Stimulated activated CD8-positive, alpha-beta memory T cell treated with anti-CD3 and anti-CD28 coated beads, Interleukin-15, amount 100 ng/mL, for 1 hour (primary cell): ENCODE data around the gene ADAMTS9.

Experiments used
- DNase-seq: peaks from one replicate; pipeline ENCODE4 v3.0.0-alpha.2; 2020; ENCODE audit warnings: low read depth

ADAMTS9 gene

DNA sequence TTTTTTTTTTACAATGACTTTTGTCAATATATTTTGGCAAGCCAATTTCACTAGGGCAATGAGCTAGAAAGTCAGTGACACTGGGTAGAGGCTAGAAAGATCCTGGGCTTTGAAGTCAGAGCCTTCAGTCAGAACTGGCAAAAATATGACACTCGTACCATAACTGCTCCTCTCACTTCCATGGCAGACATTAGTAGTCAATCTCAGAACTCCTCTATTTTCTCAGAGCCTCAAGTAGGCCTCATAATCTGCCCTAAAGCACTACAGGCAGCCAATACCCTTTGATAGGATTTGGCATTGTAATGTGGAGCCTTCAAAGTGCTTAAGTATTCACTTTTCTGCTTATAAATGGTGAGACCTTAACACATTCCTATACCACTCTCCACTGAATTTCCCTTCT lies 67.8 kb downstream of the ADAMTS9 start:
- no peak for DNase-seq

DNA sequence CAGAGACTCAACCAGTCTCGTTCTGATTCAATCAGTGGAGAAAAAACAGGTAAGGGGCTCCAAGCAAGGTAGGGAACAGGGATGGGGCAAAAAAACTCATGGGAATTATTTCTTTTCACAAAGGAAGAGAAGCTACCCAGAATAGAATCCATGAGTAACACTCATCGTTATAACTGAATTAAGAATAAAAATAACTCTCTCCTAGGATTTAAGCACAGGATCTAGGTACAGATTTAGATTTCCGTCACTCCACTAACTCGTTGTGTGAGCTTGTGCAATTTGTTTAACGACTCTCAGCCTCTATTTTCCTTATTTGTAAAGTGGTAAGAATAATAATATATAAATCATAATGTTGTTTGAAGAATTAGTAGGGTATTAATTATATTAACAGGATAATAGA lies 68.6 kb downstream of the ADAMTS9 start:
- no peak for DNase-seq

DNA sequence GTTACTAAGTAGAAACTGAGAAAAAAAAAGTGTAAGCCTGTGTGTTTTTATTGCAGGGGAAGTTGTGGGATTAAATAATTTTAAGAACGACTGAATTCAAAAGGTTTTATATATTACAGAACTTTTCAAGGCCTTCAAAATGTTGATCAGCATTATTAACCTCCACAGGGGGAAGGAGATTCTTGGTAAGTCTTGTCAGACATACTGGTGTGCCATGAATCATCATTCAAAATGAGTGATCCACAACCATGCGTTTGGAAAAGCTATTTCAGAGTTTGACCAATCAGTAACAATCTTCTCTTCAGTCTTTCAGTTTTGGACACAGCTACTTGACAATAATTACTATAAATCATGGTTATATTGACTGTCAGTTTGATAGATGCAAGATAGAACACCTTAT lies 70.2 kb downstream of the ADAMTS9 start:
- DNase-seq: no peak

DNA sequence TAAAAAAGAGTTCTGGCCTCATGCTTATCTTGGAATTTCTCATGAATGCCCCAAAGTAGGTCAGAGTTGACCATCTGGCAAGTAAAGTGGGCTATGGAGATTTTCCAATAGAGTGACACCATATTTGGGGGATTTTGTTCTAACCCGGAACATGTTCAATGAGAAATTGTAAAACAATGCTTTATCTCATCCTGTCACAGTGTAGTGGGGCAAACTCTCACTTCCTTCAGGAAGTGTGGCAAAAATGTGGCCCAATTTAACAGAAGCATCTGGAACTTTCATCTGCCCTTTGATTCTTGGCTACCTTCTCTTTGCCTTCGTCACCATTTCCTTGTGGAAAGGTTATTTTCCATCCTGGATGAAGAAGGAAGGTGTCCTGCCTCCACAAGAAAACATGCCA lies 70.8 kb downstream of the ADAMTS9 start:
- no peak for DNase-seq

DNA sequence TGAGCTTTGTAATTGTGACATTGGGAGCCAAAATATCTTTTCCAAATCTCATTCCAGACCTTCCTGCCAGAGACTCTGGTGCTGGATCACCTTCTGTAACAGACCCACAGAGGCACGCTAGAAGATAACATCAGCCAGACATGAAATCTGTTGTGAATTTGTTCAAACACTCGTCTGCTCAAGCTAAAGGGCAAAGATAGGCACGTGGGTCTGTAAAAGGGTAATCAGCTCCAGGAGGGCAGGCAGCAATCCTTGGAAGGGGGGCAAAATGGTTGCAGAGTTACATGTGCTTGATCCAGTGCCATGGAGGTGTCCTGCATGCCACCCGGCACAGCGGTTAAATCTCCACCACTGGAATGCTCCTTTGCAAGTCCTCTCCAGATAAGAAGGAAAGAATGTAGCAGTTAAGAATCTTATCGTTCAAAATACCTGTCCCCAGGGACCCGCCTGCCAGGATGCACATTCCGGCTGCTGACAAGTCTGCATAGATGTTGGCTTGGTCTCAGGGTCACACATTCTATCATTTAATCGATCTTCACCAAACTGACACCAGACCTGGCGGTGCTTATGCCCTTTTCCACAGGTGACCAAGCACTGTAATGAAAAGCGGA lies 74.8 kb downstream of the ADAMTS9 start:
- DNase-seq: no peak

DNA sequence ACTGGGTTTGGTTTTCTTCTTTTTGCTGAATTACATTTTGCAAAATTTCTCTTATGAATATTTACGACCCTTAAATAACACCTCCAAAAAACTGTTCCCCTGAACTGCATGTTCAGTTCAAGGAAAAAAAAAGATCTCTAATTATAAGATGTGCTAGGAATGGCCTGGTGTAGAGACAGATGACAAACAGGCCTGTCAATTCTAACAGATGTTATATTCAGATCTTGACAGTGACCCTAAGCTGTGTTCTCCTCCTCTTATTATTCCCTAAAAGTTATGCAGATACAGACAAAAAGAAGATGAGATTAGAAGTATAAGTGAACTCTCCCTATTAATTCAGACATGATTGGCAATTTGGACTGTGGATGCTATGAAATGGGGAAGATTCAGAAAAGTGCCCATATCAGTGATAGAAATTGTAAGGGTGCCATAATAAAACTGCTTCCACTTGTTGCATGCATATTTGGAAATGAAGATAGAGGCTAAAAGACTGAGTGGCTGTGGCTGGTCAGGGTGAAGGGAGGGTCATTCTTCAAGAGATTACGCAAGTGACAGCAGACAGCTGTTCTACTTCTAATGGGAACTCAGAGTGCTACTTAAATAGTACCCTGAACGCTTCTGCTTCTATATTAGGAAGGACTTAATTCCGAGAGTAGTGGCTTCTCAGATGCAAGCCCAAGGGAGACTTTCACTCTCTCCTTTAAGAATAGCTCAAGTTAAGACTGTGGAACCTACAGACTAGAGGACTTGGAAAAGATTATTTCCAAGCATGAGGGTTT lies 75.5 kb downstream of the ADAMTS9 start:
- no peak for DNase-seq

- DNase-seq: no peak
These were observed 79.1 kb downstream of the ADAMTS9 start for GRCh38 chr3:64608741-64609140.

DNA sequence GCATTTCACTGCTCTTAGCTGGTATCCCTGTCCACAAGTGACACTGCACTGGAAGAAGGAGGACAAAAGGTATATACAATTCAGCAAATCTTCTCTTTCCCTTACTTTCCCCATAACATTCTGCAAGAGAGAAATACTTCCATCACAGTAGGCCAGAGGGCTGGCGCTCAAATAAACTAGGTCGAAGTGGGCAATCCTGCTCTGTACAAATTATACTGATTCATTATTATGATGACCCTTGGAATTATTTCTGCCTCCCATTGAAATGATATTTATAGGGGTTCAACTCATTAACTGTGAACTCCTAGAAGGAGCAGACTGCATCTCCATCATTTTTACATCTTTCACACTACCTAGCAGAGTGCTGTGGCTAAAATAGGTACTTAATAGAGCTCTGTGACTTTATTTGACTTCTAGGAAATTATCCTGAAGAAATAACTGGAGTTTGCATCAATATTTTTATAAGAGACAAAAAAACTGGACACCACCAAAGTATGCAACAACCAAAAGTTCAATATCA lies 80.7 kb downstream of the ADAMTS9 start:
- no peak for DNase-seq

DNA sequence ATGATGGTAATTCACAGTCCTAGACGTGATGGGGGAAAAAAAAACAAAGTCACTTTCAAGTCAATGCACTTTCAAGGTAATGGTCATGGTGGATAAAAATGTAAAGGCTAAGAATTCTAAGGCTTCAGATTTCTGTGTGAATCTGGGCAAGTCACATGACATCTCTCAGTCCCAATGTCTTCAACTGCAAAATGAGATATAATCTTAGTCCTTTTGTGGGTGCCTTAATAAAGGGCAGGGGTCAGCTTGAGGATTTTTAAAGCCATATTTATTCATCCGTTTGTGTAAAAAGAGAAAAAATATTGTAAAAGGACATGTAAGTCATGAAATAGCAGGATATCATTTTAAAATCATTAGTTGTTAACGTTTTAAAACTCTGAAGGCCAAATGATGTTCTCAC lies 83.5 kb downstream of the ADAMTS9 start:
- DNase-seq: no peak

- DNase-seq: no peak
These were observed 86.0 kb downstream of the ADAMTS9 start for GRCh38 chr3:64601824-64602223.

DNA sequence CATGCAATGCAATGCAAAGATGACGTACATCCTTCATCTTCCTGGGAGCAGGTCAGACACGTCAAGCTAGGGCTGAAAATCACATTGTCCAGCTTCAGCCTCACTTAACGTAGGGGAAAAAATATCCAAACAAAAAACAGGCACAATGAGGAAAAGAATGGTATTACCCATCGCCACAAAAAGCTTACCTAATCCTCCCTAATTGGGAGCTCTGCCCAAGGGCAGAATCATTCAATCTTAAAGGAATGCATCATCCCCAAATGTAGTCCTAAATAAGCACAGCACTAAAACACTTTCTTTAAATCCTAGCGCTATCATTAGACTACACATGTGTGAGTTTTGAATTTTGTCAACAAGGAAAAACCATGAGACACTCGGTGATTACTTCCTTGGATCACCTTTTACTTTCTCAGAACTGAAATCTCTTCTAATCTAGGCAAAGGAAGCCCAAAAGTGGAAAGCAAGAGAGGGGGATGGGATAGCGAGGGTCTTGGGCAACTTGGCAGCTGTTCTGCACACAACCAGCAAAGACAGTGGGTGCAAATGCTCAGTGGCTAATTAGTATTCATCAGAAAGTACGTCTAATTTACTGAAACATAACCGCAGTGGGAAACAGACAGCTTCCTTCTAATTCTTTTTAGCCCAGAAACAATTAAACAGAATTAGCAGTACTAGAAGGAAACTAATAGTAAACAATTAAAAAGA lies 87.4 kb downstream of the ADAMTS9 start:
- no peak for DNase-seq

DNA sequence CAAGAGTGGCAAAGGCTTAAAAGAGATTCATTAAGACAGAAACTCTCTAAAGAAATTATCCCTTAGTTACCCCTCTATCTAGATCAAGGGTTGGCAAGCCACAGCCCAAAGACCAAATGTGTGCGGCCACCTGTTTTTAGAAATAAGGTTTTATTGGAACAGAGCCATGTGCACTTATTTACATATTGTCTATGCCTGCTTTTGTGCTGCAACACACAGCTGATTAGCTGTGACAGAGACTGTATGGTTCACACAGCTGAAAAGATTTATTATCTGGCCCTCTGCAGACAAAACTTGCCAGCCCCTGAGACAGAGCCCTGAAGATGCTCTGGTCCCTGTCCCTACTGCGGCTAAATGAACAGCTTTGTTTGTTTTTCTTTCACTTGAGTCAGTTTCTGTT lies 88.1 kb downstream of the ADAMTS9 start:
- no peak for DNase-seq

DNA sequence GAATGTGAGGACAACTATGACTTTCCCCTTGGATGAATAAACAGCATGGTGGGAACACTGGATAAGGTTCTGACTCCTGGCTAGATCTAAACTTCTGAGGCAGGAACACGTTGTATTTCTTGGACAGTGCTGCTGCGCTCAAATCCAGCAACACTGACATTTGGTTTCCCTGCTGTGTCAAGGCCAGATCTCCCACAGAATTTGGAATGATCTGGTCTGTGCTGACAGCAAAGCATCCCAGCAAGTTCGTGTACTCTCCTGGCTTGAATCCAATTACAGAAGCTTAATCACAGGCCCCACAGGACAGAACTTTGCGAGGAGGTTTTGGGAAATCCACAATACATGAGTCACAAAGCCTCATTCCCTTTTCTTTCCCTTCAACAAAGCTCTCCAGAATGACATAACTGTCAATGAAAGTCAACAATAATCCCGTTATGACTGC lies 92.5 kb downstream of the ADAMTS9 start:
- DNase-seq: no peak

DNA sequence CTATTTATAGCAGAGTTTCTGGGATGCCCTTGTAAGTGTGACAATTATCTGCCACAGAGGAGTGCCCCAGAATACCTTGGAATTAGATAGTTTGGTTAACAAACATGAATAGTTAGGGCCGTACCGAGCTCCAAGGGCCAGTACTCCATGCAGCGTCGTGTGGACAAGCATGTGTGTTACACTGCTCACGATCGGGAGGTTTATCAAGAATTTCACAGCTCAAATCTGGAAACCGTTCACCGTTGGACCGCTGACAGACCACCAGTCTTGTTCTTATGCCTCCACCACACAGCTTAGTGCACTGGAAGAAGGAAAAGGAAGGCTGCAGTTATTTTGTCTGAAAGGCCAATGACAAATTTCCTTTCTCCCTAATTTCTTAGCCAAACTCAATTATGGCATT lies 93.7 kb downstream of the ADAMTS9 start:
- no peak for DNase-seq

GRCh38 chr3:64593350-64593749 lies 94.5 kb downstream of the ADAMTS9 start:
- DNase-seq: no peak

DNA sequence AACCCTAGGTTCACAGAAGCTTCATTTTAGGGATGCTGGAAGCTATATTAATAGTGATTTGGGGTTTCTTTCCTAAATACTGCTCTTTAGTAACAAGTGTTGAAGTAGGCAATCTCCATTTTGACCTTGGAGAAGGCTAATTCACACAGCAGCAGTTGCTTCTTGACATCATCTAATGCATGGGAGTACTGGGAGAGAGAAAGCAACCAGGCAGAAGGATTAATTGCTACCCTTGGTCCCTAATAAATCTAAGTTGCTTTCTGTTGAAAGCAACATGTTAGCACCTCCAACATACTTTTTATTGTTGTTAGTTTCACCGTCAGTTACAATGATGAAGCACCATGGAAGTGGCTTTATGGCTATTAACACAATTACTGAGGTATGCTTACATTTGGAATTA lies 96.2 kb downstream of the ADAMTS9 start:
- no peak for DNase-seq

GRCh38 chr3:64588380-64588779 lies 99.4 kb downstream of the ADAMTS9 start:
- no peak for DNase-seq

- DNase-seq: no peak
These were observed 100.8 kb downstream of the ADAMTS9 start for GRCh38 chr3:64586952-64587351.

GRCh38 chr3:64584179-64584578 lies 103.6 kb downstream of the ADAMTS9 start:
- DNase-seq: no peak

DNA sequence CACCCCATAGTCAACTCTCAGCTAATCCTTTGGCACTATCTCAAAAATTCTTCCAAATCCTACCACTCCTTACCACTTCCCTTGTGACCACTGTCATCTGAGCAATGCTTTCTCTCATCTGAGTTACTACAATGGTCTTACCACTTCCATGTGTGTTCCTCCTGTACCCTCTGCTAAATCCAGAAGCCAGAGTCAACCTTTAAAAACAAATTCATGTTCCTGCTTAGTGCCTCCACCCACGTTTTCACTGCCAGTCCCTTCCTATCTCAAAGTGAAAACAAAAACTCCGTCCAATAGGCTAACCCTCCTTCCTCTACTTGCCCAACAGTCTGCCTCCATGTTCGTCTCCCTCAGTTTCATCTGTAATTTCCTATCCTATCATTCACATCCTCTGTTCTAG lies 109.0 kb downstream of the ADAMTS9 start:
- no peak for DNase-seq

DNA sequence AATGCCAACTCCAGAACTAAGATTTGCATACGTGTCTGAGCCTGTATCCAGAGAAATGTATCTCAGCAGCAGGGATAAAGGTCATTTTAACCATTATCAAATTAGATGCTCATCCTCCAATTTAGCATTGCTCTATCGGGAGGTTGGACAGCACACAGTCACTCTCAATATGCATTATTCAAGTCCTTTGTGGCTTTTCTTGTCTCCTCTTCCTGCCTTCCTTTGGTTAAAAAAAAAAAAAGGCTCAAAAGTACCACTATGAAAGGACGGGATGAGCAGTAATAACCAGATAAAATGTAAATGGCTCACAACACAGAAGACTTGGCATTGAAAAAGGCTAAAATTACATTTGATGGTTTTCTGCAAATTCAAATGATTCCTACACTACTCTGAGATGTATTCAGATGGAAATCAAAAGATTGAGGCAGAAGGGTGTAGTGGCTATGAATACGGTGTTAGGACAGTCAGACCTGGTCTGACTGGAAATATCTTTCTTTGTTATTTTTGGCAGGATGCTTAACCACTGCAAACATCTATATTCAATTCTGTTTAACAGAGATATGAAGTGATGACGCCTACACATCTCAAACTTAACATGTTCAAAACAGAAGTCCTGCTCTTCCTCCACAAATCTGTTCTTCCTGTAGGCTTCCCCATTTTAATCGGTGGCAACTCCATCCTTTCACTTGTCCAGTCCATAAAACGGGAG lies 109.6 kb downstream of the ADAMTS9 start:
- no peak for DNase-seq

DNA sequence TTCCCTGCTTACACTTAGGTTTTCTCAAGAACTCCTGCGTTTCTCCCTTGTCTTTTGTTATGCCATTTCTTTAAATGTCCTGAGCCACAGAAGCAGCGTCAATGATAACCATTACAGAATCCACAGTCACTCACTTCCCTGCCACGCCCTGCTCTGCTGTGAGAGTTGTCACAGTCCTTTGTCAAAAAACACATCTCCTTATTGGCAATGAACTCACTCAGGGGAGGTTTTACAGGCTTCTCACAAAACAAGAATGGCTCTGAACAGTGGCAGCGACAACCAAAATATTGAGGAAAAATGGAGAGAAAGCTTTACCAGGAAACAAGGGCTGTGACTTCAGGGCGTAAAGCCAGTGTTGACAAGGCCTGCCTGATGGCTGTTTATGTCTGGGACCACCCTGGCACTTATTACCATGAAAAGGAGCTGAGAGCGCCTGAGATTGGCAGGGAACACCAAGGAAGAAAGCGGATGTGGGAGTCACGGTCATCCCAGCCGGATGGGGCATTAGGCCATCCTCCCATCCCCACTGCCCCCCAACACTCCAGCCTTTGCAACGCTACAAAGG lies 111.5 kb downstream of the ADAMTS9 start:
- DNase-seq: no peak
